Kidney epithelial cell (primary cell): ENCODE measurements around the gene RANBP10. TPM values are rescaled to one million over a fixed set of nuclear protein-coding genes. Genes with fewer than 3 reads are reported as not detected.

Experiments used
- DNase-seq: peaks from one replicate; pipeline ENCODE4 v3.0.0-alpha.2; 2010; ENCODE audit warnings: low read depth
- H3K27me3 ChIP-seq: 2 replicates; pipeline ENCODE4 v1.6.0; 2011; ENCODE audit warnings: low read length; ENCODE audit not compliant: control insufficient read depth, insufficient read depth
- H3K36me3 ChIP-seq: 2 replicates; pipeline ENCODE4 v1.5.1; 2011; ENCODE audit warnings: low read length; ENCODE audit not compliant: control insufficient read depth, insufficient read depth
- H3K4me3 ChIP-seq: 2 replicates; pipeline ENCODE4 v1.5.1; 2011; ENCODE audit warnings: low read depth, mild to moderate bottlenecking, control low read depth, low read length
- CTCF ChIP-seq: IDR thresholded peaks from 2 replicates; pipeline ENCODE4 v1.5.1; 2011; ENCODE audit warnings: mild to moderate bottlenecking, moderate library complexity, low read length, control low read depth, inconsistent platforms; ENCODE audit not compliant: insufficient read depth, poor library complexity, severe bottlenecking
- total RNA-seq: library from RNA; depleted of rRNA; stranded (reverse); fragments of >200 nt; gene quantifications from 2 replicates; pipeline ENCODE4 v1.2.3, GENCODE V29; 2015

The RANBP10 gene
- 11.0 and 12.5 TPM in 2 replicates for total RNA-seq

- no peak for TF ChIP-seq CTCF
- H3K36me3 ChIP-seq = peaks cover 2% of the 10 kb centered on the region
- DNase-seq = peak; percentile 98
- no peaks in the 10 kb centered on the region for H3K27me3 ChIP-seq
- H3K4me3 ChIP-seq = peak within 1 kb of the TSS; percentile 89
Observed at GRCh38 chr16:67806428-67807147, at the start of gene RANBP10, which contains the start of gene TSNAXIP1. Gene RANBP10, minus strand, starts transcription at chr16:67806560. Its CDS starts 24 bp downstream, at chr16:67806536. Gene TSNAXIP1, plus strand, starts transcription at chr16:67806889. Its CDS starts 261 bp downstream, at chr16:67807150.

GRCh38 chr16:67855789-67856188 is 49.4 kb upstream of the RANBP10 start:
- no peak for TF ChIP-seq CTCF
- Histone ChIP-seq H3K27me3 (no peaks in the 10 kb centered on the region), H3K36me3 (peaks cover 2% of the 10 kb centered on the region), H3K4me3 (no peak overlapping the region)
- DNase-seq = no peak

- H3K4me3 ChIP-seq = no peak overlapping the region
- no peaks in the 10 kb centered on the region for H3K27me3 ChIP-seq
- TF ChIP-seq CTCF = no peak
- DNase-seq = no peak
- H3K36me3 ChIP-seq = peaks cover 3% of the 10 kb centered on the region
Observed at GRCh38 chr16:67853670-67854069, 47.3 kb upstream of the RANBP10 start.

- peak overlapping the region; percentile 96 for H3K4me3 ChIP-seq
- TF ChIP-seq CTCF = no peak
- no peak for DNase-seq
- peaks cover 3% of the 10 kb centered on the region for H3K36me3 ChIP-seq
- no peaks in the 10 kb centered on the region for H3K27me3 ChIP-seq
Observed at GRCh38 chr16:67848118-67848517, 41.8 kb upstream of the RANBP10 start.

GRCh38 chr16:67847064-67847861 is 40.9 kb upstream of the RANBP10 start, which contains the start of gene CENPT:
Gene CENPT, minus strand, starts transcription at chr16:67847693. Its CDS starts 13,834 bp downstream, at chr16:67833859.
- Histone ChIP-seq H3K36me3 (peaks cover 3% of the 10 kb centered on the region), H3K27me3 (no peaks in the 10 kb centered on the region), H3K4me3 (peak within 1 kb of the TSS; percentile 96)
- TF ChIP-seq CTCF = no peak
- no peak for DNase-seq
